GM12878 (cell line): ENCODE measurements around the gene SPAM1.

Experiments
- CTCF ChIP-seq, 3 experiments: IDR thresholded peaks in 2 of 3; conservative IDR thresholded peaks in 1 of 3; 2 replicates each; pipeline ENCODE4 v1.5.1; 2011; ENCODE audit warnings: low read depth in 3 of 3, low read length in 3 of 3, mild to moderate bottlenecking in 3 of 3, control low read depth in 2 of 3, moderate library complexity in 2 of 3, inconsistent platforms in 1 of 3, mixed read lengths in 1 of 3; ENCODE audit not compliant: control insufficient read depth in 2 of 3, insufficient read depth in 1 of 3; ENCODE audit errors: extremely low read depth in 1 of 3
- USF2 ChIP-seq: IDR thresholded peaks from 2 replicates; pipeline ENCODE4 v1.6.1; 2011; ENCODE audit warnings: low read depth, low read length, improper control_type of control experiment, borderline replicate concordance
- ZBTB33 ChIP-seq: fragments of 450-650 bp; IDR thresholded peaks from 2 replicates; pipeline ENCODE4 v1.6.1; 2017; ENCODE audit warnings: mild to moderate bottlenecking
- TF ChIP-seq, protein P1 (sequence below): fragments of 150-350 bp; IDR thresholded peaks from 2 replicates; pipeline ENCODE4 v1.6.1; 2014; ENCODE audit warnings: mild to moderate bottlenecking, low read depth, low read length

GRCh38 chr7:123945938-123946337, 20.9 kb downstream of the SPAM1 start:
- TF ChIP-seq CTCF (IDR thresholded peaks at IDR 0.05 in 2 of 3, conservative IDR thresholded peaks at IDR 0.05 in 1 of 3; ENCODE audit: control insufficient read depth in 2 of 3, extremely low read depth in 1 of 3, insufficient read depth in 1 of 3, low read depth in 3 of 3, low read length in 3 of 3) (no peak), USF2 (no peak), ZBTB33 (no peak)
- TF ChIP-seq, protein P1, sequence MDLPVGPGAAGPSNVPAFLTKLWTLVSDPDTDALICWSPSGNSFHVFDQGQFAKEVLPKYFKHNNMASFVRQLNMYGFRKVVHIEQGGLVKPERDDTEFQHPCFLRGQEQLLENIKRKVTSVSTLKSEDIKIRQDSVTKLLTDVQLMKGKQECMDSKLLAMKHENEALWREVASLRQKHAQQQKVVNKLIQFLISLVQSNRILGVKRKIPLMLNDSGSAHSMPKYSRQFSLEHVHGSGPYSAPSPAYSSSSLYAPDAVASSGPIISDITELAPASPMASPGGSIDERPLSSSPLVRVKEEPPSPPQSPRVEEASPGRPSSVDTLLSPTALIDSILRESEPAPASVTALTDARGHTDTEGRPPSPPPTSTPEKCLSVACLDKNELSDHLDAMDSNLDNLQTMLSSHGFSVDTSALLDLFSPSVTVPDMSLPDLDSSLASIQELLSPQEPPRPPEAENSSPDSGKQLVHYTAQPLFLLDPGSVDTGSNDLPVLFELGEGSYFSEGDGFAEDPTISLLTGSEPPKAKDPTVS: no peak
